ENCODE measurements around the gene PANK2.

DNA sequence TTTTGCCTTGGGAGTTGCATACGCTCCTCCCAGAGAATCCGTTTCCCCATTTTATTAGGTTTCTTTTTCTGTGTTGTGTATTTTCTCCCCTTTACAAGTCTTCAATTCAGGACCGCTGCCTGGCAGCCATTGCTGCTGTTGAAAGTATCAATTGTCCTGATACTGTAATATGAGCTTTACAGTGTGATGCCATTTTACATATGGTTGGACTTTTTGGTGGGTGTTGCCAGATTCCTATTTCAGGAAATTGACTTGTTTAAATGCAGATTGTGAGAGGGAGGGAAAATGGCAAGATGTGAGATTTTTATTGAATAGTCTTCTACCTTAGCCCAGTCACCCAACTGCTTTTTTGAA is 1.2 kb downstream of the PANK2 start:
- TF ChIP-seq POLR2A (IDR thresholded peaks at IDR 0.05; ENCODE audit: low read length) (peak; percentile 22), GATA1 (IDR thresholded peaks at IDR 0.05; ENCODE audit: low read depth, low read length) (no peak)

All from erythroblast (primary cell).